ENCODE results near the gene SFXN3. TPM values are rescaled to one million over a fixed set of nuclear protein-coding genes. Genes with fewer than 3 reads are reported as not detected.

The SFXN3 gene
- total RNA-seq (51.6 TPM), polyA plus RNA-seq (ENCODE audit: insufficient read depth, low read depth, low replicate concordance) (23.3 TPM)
- long read RNA-seq, donor 1, partial matches to known transcripts, result 0 of 4 reads
- long read RNA-seq, donor 1, other reads (novel, unspliced or antisense), result 0 of 4 reads
- long read RNA-seq, donor 2, partial matches to known transcripts, result 14 of 15 reads
- long read RNA-seq, donor 2, other reads (novel, unspliced or antisense), result 0 of 15 reads
- long read RNA-seq, donor 3, partial matches to known transcripts, result 0 of 1 reads
- long read RNA-seq, donor 3, other reads (novel, unspliced or antisense), result 0 of 1 reads
- long read RNA-seq, donor 4, partial matches to known transcripts, result 0 of 1 reads
- long read RNA-seq, donor 4, other reads (novel, unspliced or antisense), result 0 of 1 reads
- long read RNA-seq, donor 5, partial matches to known transcripts, result 6 of 6 reads
- long read RNA-seq, donor 5, other reads (novel, unspliced or antisense), result 0 of 6 reads
- long read RNA-seq, donor 6, result 0 reads
- long read RNA-seq, donor 7, partial matches to known transcripts, result 25 of 34 reads
- long read RNA-seq, donor 7, other reads (novel, unspliced or antisense), result 7 of 34 reads
- long read RNA-seq, donor 8, partial matches to known transcripts, result 0 of 2 reads
- long read RNA-seq, donor 8, other reads (novel, unspliced or antisense), result 0 of 2 reads
- long read RNA-seq, donor 9, partial matches to known transcripts, result 0 of 2 reads
- long read RNA-seq, donor 9, other reads (novel, unspliced or antisense), result 0 of 2 reads
- long read RNA-seq, donor 10, result 0 reads

- peaks cover 0 to 11% (median 8%) of the 10 kb centered on the region in 3 donors for H3K36me3 ChIP-seq (ENCODE audit: control insufficient read depth in 2 of 3, insufficient read depth in 3 of 3, low read length in 3 of 3)
- intact Hi-C loops (cut with DNase I), result no loop called here
- H3K4me3 ChIP-seq (ENCODE audit: low read length in 3 of 3), result peak within 1 kb of the TSS; percentile 64 to 93 (median 88)
- peaks cover 3% of the 10 kb centered on the region for H3K27me3 ChIP-seq (ENCODE audit: control insufficient read depth, insufficient read depth, low read length)
- H3K27ac ChIP-seq (ENCODE audit: low read depth in 2 of 2, low read length in 2 of 2), result peak within 1 kb of the TSS; percentile 96 to 97
- no peaks in the 10 kb centered on the region for H3K9me3 ChIP-seq (ENCODE audit: control insufficient read depth in 2 of 3, insufficient read depth in 1 of 3, low read length in 3 of 3)
- peak within 1 kb of the TSS; percentile 47 to 89 (median 88) for H3K9ac ChIP-seq (ENCODE audit: low read length in 3 of 3)
- FAIRE-seq (no peak), DNase-seq (peak; percentile 95 to 97 (median 96))
- H3K4me1 ChIP-seq (ENCODE audit: control insufficient read depth in 2 of 3, insufficient read depth in 2 of 3, low read depth in 1 of 3, low read length in 3 of 3), result peaks cover 0 to 21% (median 5%) of the 10 kb centered on the region in 3 donors
- no peak for TF ChIP-seq CTCF (IDR thresholded peaks at IDR 0.05; ENCODE audit: borderline replicate concordance, extremely low read depth, insufficient read depth)
These were observed at the start of gene SFXN3, which contains the start of gene PDZD7 for GRCh38 chr10:101031128-101031795. Gene SFXN3 (plus strand): TSS chr10:101031234. CDS start chr10:101034695, 3,461 bp downstream. Gene PDZD7 (minus strand): TSS chr10:101031129. CDS start chr10:101030219, 910 bp downstream.

GRCh38 chr10:100982916-100983830 lies 47.9 kb upstream of the SFXN3 start:
- no peak overlapping the region for H3K27ac ChIP-seq (ENCODE audit: low read depth in 2 of 2, low read length in 2 of 2)
- no peak overlapping the region for H3K9ac ChIP-seq (ENCODE audit: low read length in 3 of 3)
- H3K27me3 ChIP-seq (ENCODE audit: control insufficient read depth, insufficient read depth, low read length), result no peaks in the 10 kb centered on the region
- no peak overlapping the region for H3K4me3 ChIP-seq (ENCODE audit: low read length in 3 of 3)
- H3K36me3 ChIP-seq (ENCODE audit: control insufficient read depth in 2 of 3, insufficient read depth in 3 of 3, low read length in 3 of 3), result peaks cover 3 to 37% (median 17%) of the 10 kb centered on the region in 3 donors
- H3K9me3 ChIP-seq (ENCODE audit: control insufficient read depth in 2 of 3, insufficient read depth in 1 of 3, low read length in 3 of 3), result no peaks in the 10 kb centered on the region
- peak in 3 of 5 donors; percentile 6 to 54 (median 37) for DNase-seq
- peaks cover 4 to 20% (median 18%) of the 10 kb centered on the region in 3 donors for H3K4me1 ChIP-seq (ENCODE audit: control insufficient read depth in 2 of 3, insufficient read depth in 2 of 3, low read depth in 1 of 3, low read length in 3 of 3)
- intact Hi-C loops (cut with DNase I), result no loop called here
- TF ChIP-seq CTCF (IDR thresholded peaks at IDR 0.05; ENCODE audit: borderline replicate concordance, extremely low read depth, insufficient read depth), result no peak
- no peak for FAIRE-seq

Measured in kidney (tissue), 22 donors.